ENCODE data around the gene TMEM150B.

The TMEM150B gene

GRCh38 chr19:55311397-55311796 is 13.7 kb downstream of the TMEM150B start:
- TF ChIP-seq, protein P1, sequence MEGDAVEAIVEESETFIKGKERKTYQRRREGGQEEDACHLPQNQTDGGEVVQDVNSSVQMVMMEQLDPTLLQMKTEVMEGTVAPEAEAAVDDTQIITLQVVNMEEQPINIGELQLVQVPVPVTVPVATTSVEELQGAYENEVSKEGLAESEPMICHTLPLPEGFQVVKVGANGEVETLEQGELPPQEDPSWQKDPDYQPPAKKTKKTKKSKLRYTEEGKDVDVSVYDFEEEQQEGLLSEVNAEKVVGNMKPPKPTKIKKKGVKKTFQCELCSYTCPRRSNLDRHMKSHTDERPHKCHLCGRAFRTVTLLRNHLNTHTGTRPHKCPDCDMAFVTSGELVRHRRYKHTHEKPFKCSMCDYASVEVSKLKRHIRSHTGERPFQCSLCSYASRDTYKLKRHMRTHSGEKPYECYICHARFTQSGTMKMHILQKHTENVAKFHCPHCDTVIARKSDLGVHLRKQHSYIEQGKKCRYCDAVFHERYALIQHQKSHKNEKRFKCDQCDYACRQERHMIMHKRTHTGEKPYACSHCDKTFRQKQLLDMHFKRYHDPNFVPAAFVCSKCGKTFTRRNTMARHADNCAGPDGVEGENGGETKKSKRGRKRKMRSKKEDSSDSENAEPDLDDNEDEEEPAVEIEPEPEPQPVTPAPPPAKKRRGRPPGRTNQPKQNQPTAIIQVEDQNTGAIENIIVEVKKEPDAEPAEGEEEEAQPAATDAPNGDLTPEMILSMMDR (IDR thresholded peaks at IDR 0.05), result no peak

DNA sequence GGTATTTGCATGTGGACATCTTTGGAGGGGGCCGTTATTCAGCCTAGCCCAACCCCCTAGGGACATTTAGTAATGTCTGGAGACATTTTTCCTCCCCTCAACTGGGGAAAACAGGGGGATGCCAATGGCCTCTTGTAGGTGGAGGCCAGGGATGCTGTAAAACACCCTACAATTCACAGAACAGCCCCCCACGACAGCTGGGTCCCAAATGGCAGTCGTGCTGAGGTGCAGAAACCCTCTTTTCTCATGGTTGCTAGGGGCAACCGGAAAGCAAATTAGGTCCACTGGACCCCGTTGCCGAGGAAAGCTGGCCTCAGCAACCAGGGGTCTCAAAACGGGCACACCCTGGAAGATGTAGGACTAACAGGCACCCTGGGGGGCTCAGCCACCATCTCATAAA is 14.6 kb downstream of the TMEM150B start:
- TF ChIP-seq, protein P1 (IDR thresholded peaks at IDR 0.05), result no peak

DNA sequence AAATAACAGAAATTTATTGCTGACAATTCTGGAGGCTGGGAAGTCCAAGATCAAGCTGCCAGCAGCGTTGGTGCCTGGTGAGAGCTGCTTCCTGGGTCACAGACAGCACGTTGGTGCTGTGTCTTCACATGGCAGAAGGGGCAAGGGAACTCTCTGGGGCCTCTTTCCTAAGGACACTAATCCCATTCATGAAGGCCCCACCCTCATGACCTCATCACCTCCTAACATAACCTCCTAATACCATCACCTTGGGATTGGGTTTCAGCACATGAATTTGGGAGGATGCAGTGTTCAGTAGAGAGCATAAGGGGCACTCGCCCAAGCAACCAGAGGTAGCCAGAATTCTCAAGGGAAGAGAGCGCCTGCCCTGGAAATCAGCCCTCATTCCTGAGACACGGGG is 15.7 kb downstream of the TMEM150B start:
- TF ChIP-seq, protein P1 (IDR thresholded peaks at IDR 0.05), result no peak

- TF ChIP-seq, protein P1 (IDR thresholded peaks at IDR 0.05), result no peak
Observed at GRCh38 chr19:55308281-55308680, 16.9 kb downstream of the TMEM150B start.

DNA sequence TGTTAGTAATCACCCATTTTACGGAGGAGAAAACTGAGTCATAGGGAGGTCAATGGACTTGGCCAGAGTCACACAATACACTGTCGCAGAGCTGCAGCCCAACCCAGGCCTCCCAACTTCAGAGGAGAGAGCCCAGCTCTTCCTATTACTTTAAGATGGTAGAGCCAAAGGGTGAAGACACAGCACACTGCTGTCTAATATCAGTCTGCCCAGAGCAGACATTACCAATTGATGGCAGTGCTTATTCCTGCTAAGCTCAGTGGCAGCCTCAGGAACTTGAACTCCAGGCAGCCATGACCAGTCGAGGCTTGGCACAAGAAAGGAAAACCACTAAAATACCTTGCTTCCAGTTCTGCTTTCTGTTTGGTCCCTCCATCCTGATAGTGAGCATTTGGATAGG is 18.4 kb downstream of the TMEM150B start:
- TF ChIP-seq, protein P1 (IDR thresholded peaks at IDR 0.05), result no peak

DNA sequence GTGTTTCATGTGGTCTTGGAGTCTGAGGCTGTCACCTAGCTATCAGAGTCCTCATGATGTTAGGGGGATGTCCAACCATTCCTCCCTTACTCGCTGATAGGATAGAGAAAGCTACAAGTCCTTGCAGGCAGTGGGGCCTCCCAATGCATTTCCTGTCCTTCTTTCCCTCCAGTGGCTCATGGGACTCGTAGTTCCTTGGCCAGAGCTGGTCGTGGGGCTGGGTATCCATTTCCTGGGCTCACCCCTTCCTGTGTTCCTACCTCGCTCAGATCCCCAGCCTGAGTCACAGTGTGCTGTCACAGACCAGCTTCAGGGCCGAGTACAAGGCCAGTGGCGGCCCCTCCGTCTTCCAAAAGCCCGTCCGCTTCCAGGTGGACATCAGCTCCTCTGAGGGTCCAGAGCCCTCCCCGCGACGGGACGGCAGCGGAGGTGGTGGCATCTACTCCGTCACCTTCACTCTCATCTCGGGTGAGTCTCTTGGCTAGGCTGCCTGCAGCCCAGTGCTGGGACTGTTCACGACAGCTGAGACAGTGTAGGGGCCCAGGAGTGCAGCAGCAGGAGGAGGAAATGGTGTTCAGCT is 19.1 kb downstream of the TMEM150B start:
- TF ChIP-seq, protein P1 (IDR thresholded peaks at IDR 0.05), result no peak

DNA sequence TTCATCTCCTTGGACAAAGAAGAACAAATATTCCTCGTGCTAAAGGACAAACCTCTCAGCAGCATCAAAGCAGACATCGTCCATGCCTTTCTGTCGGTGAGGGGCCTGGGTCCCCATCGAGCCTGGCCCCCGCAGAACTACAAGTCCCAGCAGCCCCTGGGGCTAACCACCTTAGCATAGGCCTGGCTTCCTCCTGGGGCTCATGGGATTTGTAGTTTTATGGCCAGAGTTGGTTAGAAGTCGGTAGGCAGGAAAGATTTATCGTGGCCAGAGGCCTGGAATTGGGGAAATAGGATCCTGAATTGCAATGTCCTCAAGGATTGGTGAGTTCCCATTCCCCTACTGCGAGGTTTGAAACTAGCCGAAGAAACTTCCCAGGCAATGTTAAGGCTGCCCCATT is 19.6 kb downstream of the TMEM150B start:
- TF ChIP-seq, protein P1 (IDR thresholded peaks at IDR 0.05), result no peak

DNA sequence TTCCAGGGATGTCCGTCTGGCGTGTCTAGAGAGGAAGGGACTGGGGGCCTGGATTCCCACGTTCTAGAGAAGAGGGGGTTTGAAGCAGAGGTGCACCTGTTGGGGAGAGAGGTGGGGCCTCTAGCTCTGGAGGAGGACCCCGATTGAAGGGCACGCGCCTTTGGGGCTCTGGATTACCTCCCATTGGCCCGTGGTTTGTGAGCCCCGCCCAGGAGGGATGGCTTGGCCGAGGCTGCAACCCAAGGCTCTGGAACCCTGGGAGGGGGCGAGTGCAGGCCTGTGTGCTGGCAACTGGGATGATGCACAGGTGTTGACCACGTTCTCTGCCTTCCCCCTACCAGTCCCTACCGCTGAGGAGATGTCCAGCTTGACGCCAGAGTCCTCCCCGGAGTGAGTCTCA is 20.2 kb downstream of the TMEM150B start:
- TF ChIP-seq, protein P1 (IDR thresholded peaks at IDR 0.05), result no peak

Measured in LNCAP (cell line).